Neural cell (in vitro differentiated cells): ENCODE measurements around the gene RAET1L. TPM values are rescaled to one million over a fixed set of nuclear protein-coding genes. Genes with fewer than 3 reads are reported as not detected.

ENCODE experiments used
- H2AFZ ChIP-seq: fragments of 200-600, 300-800 bp; sonication (generic), shearing (Covaris generic); 2 replicates; pipeline ENCODE4 v1.6.0; 2014; ENCODE audit warnings: low read depth, mild to moderate bottlenecking, antibody characterized with exemption, low read length, moderate library complexity
- H3F3A ChIP-seq: fragments of 200-600 bp; shearing (Covaris generic); 2 replicates; pipeline ENCODE4 v1.6.1; 2016; ENCODE audit warnings: mild to moderate bottlenecking, moderate library complexity, mixed read lengths, antibody characterized with exemption, low read length; ENCODE audit not compliant: insufficient read depth, poor library complexity, severe bottlenecking
- H3K27ac ChIP-seq: fragments of 200-600, 300-800 bp; sonication (generic), shearing (Covaris generic); 2 replicates; pipeline ENCODE4 v1.5.1; 2014; ENCODE audit warnings: mild to moderate bottlenecking, low read length, moderate library complexity
- H3K27me3 ChIP-seq: fragments of 300-800, 200-600 bp; sonication (generic), shearing (Covaris generic); 2 replicates; pipeline ENCODE4 v1.6.0; 2014; ENCODE audit warnings: mild to moderate bottlenecking, low read depth, low read length, moderate library complexity; ENCODE audit not compliant: insufficient read depth
- H3K36me3 ChIP-seq: fragments of 300-800, 200-600 bp; sonication (generic), shearing (Covaris generic); 2 replicates; pipeline ENCODE4 v1.5.1; 2014; ENCODE audit warnings: mild to moderate bottlenecking, antibody characterized with exemption, low read length, moderate library complexity; ENCODE audit not compliant: insufficient read depth
- H3K4me2 ChIP-seq: fragments of 300-800, 200-600 bp; sonication (generic), shearing (Covaris generic); 2 replicates; pipeline ENCODE4 v1.6.0; 2014; ENCODE audit warnings: mild to moderate bottlenecking, low read length
- H3K4me3 ChIP-seq: fragments of 300-800, 200-600 bp; sonication (generic), shearing (Covaris generic); 2 replicates; pipeline ENCODE4 v1.5.1; 2014; ENCODE audit warnings: mild to moderate bottlenecking, low read length, moderate library complexity
- H3K79me2 ChIP-seq: fragments of 200-600 bp; shearing (Covaris generic); replicated peaks from 2 replicates; pipeline ENCODE4 v1.6.0; 2014; ENCODE audit warnings: mild to moderate bottlenecking, low read length, moderate library complexity; ENCODE audit not compliant: insufficient read depth
- H3K9ac ChIP-seq: fragments of 300-800, 200-600 bp; sonication (generic), shearing (Covaris generic); 2 replicates; pipeline ENCODE4 v1.6.1; 2016; ENCODE audit warnings: mild to moderate bottlenecking, low read length, mixed read lengths
- H3K9me2 ChIP-seq: fragments of 200-600 bp; shearing (Covaris generic); 2 replicates; pipeline ENCODE4 v1.6.1; 2016; ENCODE audit warnings: mild to moderate bottlenecking, low read length, mixed read lengths; ENCODE audit not compliant: insufficient read depth
- H3K9me3 ChIP-seq: fragments of 200-600, 300-800 bp; sonication (generic), shearing (Covaris generic); 2 replicates; pipeline ENCODE4 v1.6.1; 2016; ENCODE audit warnings: mild to moderate bottlenecking, mixed run types, low read length, moderate library complexity, mixed read lengths
- H4K20me1 ChIP-seq: fragments of 200-600 bp; shearing (Covaris generic); 2 replicates; pipeline ENCODE4 v1.6.1; 2016; ENCODE audit warnings: mild to moderate bottlenecking, mixed run types; ENCODE audit not compliant: insufficient read depth
- CTCF ChIP-seq: fragments of 450-650 bp; IDR thresholded peaks from 2 replicates; pipeline ENCODE4 v1.5.1; 2014; ENCODE audit warnings: antibody characterized with exemption, mild to moderate bottlenecking, moderate library complexity; ENCODE audit not compliant: poor library complexity, severe bottlenecking
- EP300 ChIP-seq: fragments of 450-650 bp; conservative IDR thresholded peaks from 2 replicates; pipeline ENCODE4 v1.6.1; 2014; ENCODE audit warnings: antibody characterized with exemption, mild to moderate bottlenecking, moderate library complexity; ENCODE audit not compliant: poor library complexity, severe bottlenecking
- EZH2 ChIP-seq: fragments of 200-600, 300-800 bp; shearing (Covaris generic), sonication (generic); IDR thresholded peaks from 2 replicates; pipeline ENCODE4 v1.6.1; 2014; ENCODE audit warnings: antibody characterized with exemption, low read length, borderline replicate concordance, mild to moderate bottlenecking; ENCODE audit not compliant: insufficient read depth, poor library complexity, severe bottlenecking
- MXI1 ChIP-seq: fragments of 450-650 bp; conservative IDR thresholded peaks from 2 replicates; pipeline ENCODE4 v1.6.1; 2014; ENCODE audit warnings: antibody characterized with exemption, mild to moderate bottlenecking; ENCODE audit not compliant: poor library complexity, severe bottlenecking
- POLR2AphosphoS5 ChIP-seq: IDR thresholded peaks from 2 replicates; pipeline ENCODE4 v1.6.1; 2012
- RAD21 ChIP-seq: fragments of 450-650 bp; conservative IDR thresholded peaks from 2 replicates; pipeline ENCODE4 v1.6.1; 2014; ENCODE audit warnings: antibody characterized with exemption, mild to moderate bottlenecking, moderate library complexity
- REST ChIP-seq: IDR thresholded peaks from 2 replicates; pipeline ENCODE4 v1.6.1; 2012; ENCODE audit warnings: borderline replicate concordance
- SMC3 ChIP-seq: fragments of 450-650 bp; conservative IDR thresholded peaks from 2 replicates; pipeline ENCODE4 v1.6.1; 2014; ENCODE audit warnings: antibody characterized with exemption, mild to moderate bottlenecking, moderate library complexity; ENCODE audit not compliant: poor library complexity
- TAF1 ChIP-seq: IDR thresholded peaks from 2 replicates; pipeline ENCODE4 v1.6.1; 2012; ENCODE audit warnings: low read depth
- polyA plus RNA-seq: library from polyadenylated mRNA; depleted of rRNA; stranded (reverse); fragments of >200 nt; gene quantifications from 2 replicates; pipeline ENCODE4 v1.2.3, GENCODE V29; 2014

RAET1L gene
- polyA plus RNA-seq, 1 donor from 2014 or later: not detected

- Histone ChIP-seq H3K27ac (no peak overlapping the region), H3K36me3 (no peaks in the 10 kb centered on the region), H2AFZ (no peak overlapping the region), H3F3A (no peaks in the 10 kb centered on the region), H3K4me2 (no peak overlapping the region), H3K9ac (no peak overlapping the region), H3K79me2 (no peaks in the 10 kb centered on the region), H3K9me3 (no peaks in the 10 kb centered on the region), H3K9me2 (no peaks in the 10 kb centered on the region), H3K4me3 (no peak overlapping the region), H3K27me3 (peaks cover 30% of the 10 kb centered on the region), H4K20me1 (no peaks in the 10 kb centered on the region)
- TF ChIP-seq CTCF (no peak), POLR2AphosphoS5 (no peak), EZH2 (no peak), MXI1 (no peak)
Measured at GRCh38 chr6:150043501-150044412, 18.4 kb upstream of the RAET1L start.

GRCh38 chr6:150043096-150043495 is 17.8 kb upstream of the RAET1L start:
- Histone ChIP-seq H3F3A (no peaks in the 10 kb centered on the region), H3K4me3 (no peak overlapping the region), H3K36me3 (no peaks in the 10 kb centered on the region), H3K9me3 (no peaks in the 10 kb centered on the region), H3K4me2 (no peak overlapping the region), H3K79me2 (no peaks in the 10 kb centered on the region), H3K9me2 (no peaks in the 10 kb centered on the region), H2AFZ (no peak overlapping the region), H3K27me3 (peaks cover 37% of the 10 kb centered on the region), H3K9ac (no peak overlapping the region), H3K27ac (no peak overlapping the region), H4K20me1 (no peaks in the 10 kb centered on the region)
- no peak for TF ChIP-seq MXI1
- TF ChIP-seq EP300: no peak
- no peak for TF ChIP-seq CTCF
- no peak for TF ChIP-seq SMC3
- no peak for TF ChIP-seq EZH2
- TF ChIP-seq RAD21: no peak
- no peak for TF ChIP-seq POLR2AphosphoS5
- TF ChIP-seq TAF1: no peak
- TF ChIP-seq REST: no peak
